Measurements from ENCODE around the gene MYO15A.
"Not testable (repeated sequence)": the region's sequence is repeated elsewhere in the genome, so short reads cannot be mapped to it uniquely, and the experiment has no call there.

The MYO15A gene

DNA sequence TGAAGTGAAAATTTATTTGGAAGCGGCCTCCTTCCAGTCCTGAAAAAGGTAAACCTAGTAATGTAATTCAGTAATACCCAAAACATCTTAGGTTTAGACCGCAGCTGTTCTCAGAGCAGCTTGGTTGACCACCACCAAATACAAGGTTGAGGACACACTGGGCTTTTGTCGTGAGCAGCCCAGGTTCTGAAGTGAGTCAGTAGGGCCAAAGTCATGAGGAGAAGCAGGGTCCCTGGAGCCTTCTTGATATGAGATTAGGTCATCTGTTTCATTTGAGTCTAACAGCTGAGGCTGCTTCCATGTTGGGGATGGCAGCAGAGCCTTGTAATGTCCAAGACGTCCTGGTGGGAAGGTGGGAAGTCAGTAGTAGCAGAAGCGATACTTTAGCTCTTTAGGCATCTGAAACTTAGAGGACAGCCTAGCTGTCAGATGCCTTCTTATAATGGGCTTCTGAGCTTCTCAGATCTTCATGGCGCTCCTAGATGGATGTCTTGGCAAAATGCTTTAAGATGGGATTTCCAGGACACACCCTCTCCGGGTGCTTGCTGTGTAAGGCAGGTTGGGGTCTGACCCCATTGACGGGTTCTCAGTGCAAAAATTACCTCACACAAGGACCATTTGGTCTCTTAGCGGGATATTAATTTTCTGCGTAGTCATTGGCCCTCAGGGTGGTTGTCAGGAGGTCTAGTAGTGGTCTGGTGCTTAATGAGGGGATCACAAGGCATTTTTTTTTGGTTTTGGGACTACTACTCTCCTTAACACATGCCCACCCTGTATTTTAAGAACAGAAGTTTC, 77.5 kb downstream of the MYO15A start:
- no peak for DNase-seq

DNA sequence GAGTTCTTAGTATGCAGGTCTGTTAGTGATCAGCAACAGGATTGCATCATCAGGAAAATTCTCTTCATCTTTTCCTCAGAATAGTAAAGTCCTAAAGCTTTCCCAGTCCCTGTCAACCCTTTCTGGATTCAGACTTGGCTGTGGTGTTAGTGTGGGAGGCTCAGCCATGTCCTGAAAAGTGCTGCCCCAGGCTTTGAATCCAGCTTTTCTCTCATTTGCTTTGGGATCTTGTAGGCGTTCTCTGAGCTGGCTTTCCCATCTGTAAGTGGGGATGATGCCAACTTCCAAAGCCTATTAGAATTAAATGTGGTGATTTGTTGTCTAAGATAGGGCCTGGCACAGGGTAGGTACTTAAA, 78.0 kb downstream of the MYO15A start:
- no peak for DNase-seq

DNA sequence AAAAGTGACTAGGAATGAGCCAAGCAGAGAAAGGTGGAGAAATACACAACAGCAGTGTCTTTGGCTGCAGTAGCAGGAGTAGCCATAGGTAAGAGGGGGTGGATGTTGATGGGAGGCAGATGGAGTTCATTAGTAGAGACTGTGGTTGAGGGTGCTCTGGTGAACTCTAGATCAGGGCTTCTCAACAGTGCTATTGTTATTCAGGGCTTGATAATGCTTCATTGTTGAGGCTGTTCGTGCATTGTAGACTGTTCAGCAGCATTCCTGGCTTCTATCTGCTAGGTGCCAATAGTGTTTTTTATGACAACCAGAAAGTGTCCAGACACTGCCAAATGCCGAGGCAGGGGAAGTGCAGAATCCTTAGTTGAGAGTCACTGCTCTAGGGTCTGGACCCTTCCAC, 78.7 kb downstream of the MYO15A start:
- DNase-seq = no peak

DNA sequence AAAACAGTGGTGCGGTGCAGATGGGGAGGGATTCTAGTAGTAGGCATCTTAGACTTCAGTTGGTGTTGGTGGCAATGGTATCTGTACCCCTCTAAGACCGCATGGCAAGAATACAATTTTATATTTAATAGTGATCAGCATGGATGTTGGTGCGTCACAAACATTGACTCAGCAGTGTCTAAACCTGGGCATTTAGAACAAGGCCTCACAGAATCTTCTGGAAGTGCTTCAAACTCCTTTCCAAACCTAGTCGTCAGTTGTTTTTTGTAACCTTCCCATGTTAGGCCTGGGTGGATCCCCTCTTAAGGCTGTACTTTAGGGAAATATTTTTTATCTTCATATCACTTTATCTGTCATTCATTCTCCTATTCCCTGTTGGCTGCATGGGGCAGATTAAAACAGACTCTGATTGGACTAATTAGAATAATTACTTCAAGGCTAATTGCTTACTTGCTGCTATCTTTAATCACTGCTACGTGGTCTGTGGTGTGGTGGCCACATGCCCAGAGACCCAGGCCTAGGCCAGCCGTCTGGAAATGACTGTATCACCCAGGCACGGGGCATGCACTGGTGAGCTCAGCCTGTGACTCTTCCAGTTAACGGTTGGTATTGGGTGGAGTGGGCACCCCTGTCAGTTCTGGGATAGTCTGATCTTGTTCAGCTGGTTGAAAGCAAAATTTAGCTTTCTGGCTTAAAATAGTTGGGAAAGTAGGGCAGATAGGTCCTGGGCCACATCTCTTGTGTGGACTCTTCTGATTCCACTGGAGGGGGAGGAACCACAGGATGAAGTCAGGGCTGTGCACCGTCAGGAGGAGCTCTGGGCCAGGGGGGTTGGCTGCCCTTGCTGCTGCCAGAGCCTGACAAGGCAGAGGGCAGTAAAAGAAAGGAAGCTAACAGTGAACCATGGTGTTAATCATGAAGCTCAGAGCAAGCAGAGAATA, 79.5 kb downstream of the MYO15A start:
- DNase-seq = no peak

DNA sequence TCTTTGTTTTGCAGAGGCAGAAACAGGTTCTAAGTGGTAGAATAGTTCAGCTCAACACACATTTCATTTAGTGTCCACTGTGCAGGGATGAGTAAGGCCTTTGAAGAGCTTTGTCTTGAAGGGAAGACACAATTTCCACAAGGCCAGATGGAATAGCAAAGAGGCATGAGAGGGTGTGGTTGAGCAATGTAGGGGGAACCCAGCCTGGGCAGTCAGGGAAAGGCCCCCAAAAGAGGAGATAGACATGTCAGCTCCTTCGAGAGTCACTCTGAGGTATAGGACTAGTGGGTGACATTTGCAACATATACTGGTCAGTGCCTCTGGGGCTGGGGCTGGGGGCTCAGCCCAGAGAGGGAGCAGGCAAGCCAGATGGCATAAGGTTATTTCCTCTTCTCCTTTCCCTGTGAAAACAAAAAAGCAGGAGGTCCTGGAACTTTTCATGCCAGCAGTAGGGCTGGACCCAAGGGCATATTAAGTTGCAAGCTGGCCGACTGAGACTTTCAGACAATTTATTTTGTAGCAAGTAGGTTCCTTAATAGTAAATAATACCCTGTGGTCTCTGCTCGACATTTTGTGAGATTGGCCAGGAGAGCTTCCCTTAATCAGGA, 82.2 kb downstream of the MYO15A start:
- DNase-seq = no peak

DNA sequence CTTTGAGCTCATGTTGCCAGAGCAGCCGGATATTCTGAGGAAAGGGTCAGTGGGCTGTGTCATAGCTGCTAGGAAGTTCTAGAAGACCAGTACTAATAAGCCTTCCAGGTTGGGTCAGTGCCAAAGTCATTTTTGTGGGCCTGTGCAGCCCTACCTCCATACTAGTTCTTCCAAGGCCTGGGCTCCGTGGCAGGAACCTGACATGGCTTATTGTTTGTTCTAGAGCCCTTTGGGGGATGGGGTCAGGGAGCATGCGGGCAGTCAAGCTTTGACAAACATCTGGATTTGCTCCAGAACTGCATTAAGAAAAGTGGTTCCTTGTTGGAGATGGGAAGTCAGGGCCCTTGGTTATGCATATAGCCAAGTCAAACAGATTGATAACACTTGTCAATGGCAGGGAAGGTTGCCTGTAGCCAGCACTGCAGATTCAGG, 82.7 kb downstream of the MYO15A start:
- DNase-seq = no peak

DNA sequence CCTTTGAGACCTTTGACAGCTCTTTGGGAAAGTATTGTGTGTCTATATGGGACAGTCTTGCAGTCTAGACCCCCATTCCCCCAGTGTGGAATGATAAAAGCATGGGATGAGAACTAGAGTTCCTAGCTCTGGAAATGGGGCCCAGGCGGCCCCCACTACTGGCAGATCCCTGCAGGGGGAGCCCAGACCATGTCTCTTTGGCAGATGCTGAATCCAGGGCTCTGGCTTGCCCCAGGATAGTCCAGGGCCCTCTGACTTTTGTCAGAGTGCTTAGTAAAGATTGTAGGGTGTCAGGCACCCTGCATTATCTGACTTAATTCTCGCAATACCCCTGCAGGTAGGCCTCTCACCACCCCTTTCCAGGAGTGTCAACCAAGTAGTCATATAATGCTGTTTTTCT, 83.4 kb downstream of the MYO15A start:
- no peak for DNase-seq

DNA sequence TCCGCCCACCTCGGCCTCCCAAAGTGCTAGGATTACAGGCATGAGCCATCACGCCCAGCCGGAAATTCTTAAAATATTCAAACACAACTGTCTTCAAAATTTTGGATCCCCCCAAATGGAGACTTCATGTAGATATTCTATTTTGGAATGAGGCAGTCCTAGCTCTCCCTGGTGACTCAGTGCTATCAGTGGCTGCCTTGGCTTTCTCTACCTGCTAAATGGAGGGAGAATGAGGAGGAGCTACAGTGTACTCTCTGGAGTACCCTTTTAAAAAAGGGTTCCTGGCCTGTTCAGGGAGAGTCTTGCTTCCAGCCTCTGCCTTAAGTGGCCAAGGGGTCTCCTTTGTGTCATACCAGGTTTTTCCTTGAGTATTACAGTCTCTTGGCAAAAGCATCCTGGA, 85.8 kb downstream of the MYO15A start:
- no peak for DNase-seq

DNA sequence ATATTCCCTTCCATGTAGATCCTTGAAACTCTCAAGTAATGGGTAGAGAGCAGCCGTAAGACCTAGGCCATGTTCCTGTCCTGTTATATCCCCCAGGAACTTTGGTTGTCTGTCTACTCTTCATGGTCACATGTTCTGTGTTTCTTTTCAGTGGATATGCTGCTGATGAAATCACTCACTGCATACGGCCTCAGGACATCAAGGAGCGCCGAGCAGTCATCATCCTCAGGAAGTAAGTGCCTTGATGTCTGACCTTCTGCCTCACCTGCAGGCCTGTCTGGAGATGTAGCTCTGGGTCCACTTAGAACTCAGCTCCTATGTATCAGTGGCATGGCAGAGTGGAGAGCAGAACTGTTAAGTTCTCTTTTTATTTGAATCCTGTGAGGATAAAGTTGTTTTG, 86.2 kb downstream of the MYO15A start:
- DNase-seq = no peak

DNA sequence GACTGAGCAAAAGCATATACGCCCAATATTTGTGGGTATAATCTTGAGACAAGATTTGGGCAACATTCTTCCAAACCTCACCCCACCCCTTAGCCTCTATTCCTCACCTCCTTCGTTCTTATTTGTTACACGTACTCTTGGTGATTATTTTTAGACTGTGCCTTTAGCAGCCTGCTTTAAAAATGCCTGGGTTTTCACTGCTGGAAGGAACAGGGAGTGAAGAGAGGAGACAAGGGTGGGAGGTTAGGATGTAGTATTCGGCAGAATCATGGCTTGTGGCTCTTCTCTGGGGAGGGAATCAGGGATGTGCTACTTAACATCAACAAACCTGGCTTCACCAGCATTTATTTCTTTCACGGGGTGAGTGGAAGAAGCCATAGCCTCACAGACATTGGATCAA, 86.7 kb downstream of the MYO15A start:
- DNase-seq = no peak

DNA sequence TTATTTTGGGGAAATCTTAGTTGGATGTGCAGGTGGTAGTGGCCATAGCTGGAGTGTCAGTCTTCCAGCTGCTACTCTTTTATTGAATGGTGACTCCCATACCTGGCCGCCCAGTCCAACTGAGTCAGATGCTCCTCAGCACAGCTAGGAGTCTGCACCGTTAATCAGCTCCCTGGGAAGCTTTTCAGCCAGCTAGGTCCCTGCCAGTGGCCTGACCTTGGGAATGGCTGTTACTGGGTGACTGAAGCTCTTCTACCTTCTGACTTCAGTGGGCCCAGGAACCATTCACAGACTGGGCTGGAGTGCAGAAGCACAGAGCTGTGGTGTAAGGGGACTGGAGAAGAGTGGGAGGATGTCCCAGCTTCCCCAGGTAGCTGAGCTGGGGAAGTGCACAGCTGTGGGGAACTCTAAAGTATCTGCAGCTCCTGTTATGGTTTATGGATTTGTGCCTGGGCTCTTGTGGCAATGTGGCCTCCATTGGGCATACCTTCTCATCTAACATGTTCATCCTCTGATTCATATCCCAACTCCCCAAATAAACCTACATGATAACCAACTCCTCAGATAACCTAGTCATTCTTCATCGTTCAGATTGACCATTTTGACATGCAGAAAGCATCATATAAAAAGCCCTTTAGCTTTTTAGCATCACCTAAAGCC, 89.1 kb downstream of the MYO15A start:
- DNase-seq = no peak

DNA sequence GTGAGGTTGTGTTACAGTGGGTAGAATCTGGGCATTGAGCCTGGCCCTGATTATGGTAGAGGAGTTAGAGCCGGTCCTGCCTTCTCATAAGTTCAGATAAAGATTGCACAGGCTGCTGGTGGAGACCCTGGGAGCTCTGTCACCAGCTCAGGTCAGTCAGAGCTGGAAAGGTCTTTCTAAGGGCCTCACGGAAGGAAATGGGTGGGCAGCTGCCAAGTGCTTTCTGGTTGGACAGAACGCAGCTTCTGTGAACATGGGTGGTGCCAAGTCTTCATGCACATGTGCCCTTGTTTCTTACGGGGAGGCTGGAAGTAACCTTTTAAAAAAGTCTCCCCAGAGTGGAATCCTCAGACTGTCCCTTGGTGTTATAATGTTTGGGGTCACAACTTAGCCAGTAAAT, 90.0 kb downstream of the MYO15A start:
- DNase-seq = no peak

DNA sequence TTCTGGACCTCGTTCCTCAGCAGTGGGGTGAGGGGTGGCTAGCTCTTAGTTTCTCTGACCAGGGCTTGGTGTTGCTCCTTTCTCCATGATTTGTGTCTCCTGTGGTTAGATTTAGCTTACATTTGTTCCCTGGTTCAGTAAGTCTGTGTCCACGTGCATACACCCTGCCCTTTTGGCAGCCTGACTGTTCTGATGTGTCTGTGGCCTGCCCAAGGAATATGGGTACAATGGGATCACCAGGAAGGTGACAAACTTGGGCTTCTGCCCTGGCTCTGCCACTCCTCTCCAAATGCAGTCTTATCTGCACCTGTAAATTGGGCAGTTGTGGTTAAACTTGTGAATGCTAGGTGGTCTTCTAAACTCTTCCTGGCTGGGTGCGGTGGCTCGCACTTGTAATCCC, 92.6 kb downstream of the MYO15A start:
- DNase-seq = no peak

DNA sequence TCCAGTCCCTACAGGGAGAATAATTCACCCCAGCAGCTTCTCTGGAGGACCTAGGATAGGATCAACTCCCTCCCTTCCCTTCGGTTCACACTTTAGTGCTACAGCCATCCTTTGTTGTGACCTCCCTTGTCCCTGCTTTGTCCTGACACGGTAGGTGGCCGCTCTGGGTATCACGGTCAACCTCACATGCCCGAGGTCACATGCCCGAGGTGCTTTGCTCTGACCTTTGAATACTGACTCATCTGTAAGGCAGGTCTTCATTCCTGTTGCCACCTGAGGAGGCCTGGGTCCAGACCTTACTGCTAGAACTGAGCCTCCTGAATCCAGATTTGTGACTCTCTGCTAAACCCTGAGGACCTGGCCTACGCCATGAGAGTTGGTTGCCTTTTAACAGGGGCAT, 94.8 kb downstream of the MYO15A start:
- no peak for DNase-seq

DNA sequence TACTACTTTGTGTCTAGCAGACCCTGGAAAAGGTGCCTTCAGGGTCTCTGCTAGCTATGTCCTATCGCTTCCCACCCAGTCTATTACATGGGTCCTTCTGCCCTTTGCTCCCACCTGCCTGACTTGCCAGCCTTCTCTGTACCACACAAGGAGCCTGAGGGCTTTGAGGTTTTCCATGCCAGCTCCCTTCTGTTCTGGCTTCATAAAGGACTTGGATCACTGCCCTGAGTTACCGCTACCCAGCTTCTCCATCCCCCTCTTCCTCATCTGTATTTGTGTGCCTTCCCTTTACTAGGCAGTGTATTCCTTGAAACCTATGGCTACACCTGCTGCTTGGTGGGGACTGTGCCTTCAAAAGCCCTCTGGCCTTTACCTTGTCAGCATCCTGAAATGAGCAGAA, 97.3 kb downstream of the MYO15A start:
- DNase-seq = no peak

DNA sequence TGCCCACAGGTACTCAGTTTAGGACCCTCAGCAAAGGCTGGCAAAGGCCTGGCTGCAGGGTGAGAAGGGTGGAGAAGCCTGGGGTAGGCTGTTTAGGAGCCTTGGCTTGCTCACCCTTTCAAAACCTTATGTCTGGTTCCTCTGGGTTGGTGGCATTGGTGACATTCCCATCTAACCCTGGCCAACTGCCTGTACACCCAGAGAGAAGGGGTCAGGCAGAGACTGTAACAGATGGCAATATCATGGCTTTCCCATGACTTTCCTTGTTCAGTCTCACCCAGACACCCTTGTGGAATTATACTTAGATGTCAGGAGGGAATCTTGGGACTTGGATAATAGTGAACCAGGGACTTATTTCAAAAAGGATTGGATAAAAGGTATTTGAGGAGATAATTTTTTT, 98.4 kb downstream of the MYO15A start:
- DNase-seq = no peak

DNA sequence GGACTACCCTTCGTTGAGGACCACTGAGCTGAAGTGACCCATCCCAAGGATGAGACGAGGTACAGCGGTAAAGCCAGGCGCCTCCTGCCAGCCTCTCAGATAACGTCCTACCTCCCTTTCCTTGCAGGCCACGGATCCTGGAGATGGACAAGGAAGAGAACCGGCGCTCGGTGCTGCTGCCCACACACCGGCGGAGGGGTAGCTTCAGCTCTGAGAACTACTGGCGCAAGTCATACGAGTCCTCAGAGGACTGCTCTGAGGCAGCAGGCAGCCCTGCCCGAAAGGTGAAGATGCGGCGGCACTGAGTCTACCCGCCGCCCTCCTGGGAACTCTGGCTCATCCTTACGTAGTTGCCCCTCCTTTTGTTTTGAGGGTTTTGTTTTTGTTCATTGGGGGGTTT, 99.5 kb downstream of the MYO15A start:
- no peak for DNase-seq

DNA sequence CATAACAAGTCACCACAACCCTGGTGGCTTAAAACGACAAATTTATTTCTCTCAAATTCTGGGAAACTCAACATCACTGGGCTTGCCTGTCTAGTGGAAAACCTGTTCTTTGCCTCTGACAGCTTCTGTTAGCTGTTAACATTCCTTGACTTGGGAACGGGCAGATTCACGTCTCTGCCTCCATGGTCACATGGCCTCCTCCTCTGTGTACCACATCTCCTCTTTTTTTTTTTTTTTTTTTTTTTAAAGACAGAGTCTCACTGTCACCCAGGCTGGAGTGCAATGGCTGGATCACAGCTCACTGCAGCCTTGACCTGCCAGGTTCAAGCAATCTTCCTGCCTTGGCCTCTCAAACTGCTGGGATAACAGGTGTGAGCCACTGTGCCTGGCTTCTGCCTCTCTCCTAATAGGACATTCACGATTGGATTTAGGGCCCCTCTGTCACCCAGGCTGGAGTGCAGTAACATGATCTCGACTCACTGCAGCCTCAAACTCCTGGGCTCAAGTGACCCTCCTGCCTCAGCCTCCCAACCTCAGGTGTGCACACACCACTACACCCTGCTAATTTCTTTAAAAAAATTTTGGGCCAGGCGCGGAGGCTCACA, 105.2 kb downstream of the MYO15A start:
- DNase-seq = no peak

DNA sequence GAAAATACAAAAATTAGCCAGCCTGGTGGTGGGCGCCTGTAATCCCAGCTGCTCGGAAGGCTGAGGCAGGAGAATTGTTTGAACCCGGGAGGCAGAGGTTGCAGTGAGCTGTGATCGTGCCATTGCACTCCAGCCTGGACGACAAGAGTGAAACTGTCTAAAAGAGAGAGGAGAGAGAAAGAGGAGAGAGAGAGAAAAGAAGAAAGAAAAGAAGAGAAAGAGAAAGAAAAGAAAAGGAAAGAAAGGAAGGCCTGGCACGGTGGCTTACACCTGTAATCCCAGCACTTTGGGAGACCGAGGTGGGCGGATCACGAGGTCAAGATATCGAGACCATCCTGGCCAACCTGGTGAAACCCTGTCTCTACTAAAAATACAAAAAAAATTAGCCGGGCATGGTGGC, 108.3 kb downstream of the MYO15A start:
- not testable (repeated sequence) for DNase-seq

DNA sequence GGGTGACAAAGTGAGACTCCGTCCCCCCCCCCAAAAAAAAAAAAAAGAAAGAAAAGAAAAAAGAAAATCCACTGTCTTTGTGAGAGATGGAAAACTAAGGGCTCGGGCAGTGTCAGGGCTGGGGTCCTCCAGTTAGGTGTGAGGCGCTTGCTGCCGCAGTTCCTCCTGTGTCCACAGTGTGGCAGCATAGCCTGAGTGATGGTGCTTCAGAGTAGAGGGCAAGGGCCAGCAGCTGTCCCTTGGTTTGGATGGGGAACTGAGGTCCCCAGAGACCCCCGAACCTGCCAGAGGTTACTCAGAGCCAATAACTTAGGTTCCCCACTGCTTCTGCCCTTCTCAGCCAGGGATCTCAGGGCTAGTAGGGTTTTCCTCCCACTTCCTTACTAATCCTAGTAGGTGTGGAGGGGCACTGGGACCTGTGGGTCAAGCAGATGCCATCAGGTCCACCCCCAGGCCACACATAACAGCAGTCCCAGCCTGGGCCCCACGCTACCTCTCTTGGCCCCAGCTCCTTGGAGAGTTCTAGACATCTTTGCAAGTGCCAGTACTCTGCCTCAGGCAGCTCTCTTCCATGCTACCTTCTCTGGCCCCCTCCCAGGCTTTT, 109.0 kb downstream of the MYO15A start:
- DNase-seq = peak; percentile 72 to 76

DNA sequence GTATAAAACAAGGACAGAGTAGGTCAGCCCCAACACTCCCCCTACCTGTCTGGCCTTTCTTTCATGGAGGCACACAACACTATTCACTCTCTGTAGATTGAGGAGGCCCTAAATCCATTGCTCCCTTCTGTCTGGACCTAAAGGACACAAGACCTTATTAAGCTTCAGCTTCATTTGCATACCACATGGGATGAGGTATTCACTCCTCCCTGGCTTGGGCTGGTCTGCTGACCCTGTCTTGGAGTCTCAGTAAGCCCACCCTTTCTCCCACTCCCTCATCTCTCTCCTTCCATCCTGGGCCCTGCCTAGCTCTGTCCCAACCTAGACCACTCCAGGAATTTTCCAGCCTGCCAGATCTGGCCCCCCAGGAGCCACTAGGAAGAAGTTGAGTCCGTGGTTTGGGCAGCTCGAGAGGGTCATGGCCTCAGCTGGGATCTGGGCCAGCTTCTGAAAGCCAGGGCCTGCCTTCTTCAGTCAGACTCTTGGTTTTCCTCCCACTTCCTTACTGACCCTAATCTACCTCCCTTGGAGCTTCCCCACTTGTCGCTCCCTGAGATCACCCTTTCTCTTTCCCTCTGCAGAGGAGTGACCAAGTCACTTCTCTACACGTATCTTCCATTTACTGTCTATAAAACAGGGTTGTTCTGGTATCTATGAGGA, 110.3 kb downstream of the MYO15A start:
- DNase-seq = no peak

DNA sequence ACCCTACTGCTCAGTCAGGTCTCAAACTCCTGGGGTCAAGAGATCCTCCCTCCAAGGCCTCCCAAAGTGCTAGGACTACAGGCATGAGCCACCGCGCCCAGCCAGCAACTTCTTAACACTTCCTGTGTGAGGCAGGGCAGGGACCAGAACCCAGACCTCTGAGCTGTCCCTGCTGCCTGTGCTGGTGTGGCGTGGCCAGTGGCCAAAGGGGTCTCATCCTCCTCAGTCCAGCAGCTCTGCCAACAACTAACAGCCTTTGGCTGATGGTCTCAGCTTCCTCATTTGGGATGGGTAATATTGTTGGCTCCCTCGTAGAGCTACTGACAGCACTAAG, 115.5 kb downstream of the MYO15A start:
- no peak for DNase-seq
